22Rv1 (cell line): Measurements from ENCODE around the gene FBXO39.
"Not testable (repeated sequence)": the region's sequence is repeated elsewhere in the genome, so short reads cannot be mapped to it uniquely, and the experiment has no call there.

Source experiments
- CTCF ChIP-seq: fragments of 450-650 bp; IDR thresholded peaks from 2 replicates; pipeline ENCODE4 v1.5.1; 2017; ENCODE audit warnings: mild to moderate bottlenecking
- ZFX ChIP-seq: fragments of 450-650 bp; IDR thresholded peaks from 2 replicates; pipeline ENCODE4 v1.6.1; 2017; ENCODE audit warnings: antibody characterized with exemption, borderline replicate concordance

GRCh38 chr17:6816368-6816767 lies 40.4 kb downstream of the FBXO39 start:
- TF ChIP-seq CTCF, ZFX: not testable (repeated sequence)
